ENCODE data around the gene TTC17.

Gene TTC17

DNA sequence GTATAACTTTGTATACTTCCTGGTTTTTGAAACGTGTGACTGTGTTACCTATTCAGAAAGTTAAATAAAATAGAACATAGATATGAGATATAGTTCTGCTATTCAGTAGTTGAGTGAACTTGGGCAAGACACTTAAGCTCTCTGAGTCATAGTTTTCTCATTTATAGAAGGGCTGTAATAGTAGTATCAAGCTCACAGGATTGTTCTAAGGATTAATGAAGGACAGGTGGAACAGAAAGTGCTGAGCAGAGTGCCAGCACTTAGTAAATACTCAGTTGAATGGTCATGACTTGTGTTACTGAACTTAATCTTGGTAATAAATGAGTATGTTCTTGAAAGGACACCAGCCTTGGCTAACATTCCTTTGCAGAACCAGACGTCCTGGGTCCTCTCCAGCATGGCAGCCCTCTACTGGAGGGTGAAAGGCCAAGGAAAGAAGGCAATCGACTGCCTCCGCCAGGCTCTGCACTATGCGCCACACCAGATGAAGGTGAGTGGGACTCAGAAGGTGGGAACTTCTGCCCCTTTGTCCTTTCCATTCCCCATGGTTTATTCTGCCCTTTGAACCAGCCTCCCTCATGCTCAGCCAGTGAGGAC is 131.2 kb downstream of the TTC17 start:
- DNase-seq (ENCODE audit: low read depth), result no peak
- TF ChIP-seq, protein P1, sequence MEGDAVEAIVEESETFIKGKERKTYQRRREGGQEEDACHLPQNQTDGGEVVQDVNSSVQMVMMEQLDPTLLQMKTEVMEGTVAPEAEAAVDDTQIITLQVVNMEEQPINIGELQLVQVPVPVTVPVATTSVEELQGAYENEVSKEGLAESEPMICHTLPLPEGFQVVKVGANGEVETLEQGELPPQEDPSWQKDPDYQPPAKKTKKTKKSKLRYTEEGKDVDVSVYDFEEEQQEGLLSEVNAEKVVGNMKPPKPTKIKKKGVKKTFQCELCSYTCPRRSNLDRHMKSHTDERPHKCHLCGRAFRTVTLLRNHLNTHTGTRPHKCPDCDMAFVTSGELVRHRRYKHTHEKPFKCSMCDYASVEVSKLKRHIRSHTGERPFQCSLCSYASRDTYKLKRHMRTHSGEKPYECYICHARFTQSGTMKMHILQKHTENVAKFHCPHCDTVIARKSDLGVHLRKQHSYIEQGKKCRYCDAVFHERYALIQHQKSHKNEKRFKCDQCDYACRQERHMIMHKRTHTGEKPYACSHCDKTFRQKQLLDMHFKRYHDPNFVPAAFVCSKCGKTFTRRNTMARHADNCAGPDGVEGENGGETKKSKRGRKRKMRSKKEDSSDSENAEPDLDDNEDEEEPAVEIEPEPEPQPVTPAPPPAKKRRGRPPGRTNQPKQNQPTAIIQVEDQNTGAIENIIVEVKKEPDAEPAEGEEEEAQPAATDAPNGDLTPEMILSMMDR (IDR thresholded peaks at IDR 0.05; ENCODE audit: insufficient read depth, low read depth, low read length, missing control alignments), result no peak

DNA sequence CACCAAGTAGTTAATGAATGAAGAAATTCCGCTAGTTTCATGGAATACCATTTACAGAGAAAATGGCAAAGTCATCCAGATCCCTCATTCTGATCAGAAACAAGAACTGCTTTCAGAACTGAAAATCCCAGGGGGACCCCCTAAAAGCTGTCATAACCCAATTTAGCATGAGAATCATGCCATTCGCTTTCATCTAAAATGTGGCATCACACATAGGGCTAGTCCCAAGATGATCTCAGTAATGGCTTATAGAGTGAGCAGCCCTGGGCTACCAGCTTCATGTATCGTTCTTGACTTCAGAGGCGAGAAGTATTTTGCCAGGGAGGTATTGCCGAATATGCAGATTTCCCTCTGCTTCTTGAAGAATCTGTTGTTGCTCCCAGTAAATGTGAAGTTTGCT is 134.0 kb downstream of the TTC17 start:
- TF ChIP-seq, protein P1 (IDR thresholded peaks at IDR 0.05; ENCODE audit: insufficient read depth, low read depth, low read length, missing control alignments), result no peak
- DNase-seq (ENCODE audit: low read depth), result no peak
- H3K4me3 ChIP-seq (ENCODE audit: low read depth, low read length), result no peak overlapping the region

More for the DNA sequence above, 131.2 kb downstream of the TTC17 start:
- no peak overlapping the region for H3K4me3 ChIP-seq (ENCODE audit: low read depth, low read length)

DNA sequence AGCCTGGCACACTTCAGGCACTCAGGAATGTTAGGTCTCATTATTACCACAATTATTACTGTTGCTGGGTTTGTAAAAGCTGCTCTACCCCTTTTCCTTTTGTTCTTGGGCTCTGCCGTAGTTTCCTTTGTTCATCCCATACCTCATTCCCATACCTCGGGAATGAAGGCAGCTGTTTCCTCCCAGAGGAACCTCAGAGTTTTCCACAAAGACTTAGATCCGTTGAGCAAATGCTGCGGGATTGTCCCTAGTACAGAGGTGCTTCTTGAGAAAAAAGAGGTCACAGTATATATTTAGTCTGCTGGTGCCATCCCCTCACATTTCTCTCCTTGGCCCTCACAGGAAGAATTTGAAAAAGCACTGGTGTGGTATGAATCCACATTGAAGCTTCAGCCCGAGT is 134.7 kb downstream of the TTC17 start:
- DNase-seq (ENCODE audit: low read depth), result no peak
- TF ChIP-seq, protein P1 (IDR thresholded peaks at IDR 0.05; ENCODE audit: insufficient read depth, low read depth, low read length, missing control alignments), result no peak
- H3K4me3 ChIP-seq (ENCODE audit: low read depth, low read length), result no peak overlapping the region

DNA sequence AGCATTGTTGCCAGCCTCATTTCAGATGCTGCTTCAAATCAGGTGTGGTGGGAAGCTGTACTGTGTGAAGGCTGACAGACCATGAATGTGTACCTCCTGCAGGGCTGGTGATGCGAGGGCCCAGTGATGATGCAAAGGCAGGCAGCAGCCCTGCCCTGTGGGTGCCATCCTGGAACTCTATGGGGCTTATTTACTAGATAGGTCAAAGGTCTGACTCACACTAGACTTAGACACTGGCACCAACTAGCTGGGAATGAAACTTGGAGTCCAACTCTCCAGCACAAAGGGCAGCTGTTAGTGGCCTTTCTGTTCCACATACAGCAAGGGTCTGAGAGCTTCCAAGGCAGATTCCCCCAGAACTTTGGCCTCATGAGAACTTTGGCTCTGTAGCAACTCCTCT is 138.4 kb downstream of the TTC17 start:
- DNase-seq (ENCODE audit: low read depth), result no peak
- no peak overlapping the region for H3K4me3 ChIP-seq (ENCODE audit: low read depth, low read length)
- TF ChIP-seq, protein P1 (IDR thresholded peaks at IDR 0.05; ENCODE audit: insufficient read depth, low read depth, low read length, missing control alignments), result no peak

DNA sequence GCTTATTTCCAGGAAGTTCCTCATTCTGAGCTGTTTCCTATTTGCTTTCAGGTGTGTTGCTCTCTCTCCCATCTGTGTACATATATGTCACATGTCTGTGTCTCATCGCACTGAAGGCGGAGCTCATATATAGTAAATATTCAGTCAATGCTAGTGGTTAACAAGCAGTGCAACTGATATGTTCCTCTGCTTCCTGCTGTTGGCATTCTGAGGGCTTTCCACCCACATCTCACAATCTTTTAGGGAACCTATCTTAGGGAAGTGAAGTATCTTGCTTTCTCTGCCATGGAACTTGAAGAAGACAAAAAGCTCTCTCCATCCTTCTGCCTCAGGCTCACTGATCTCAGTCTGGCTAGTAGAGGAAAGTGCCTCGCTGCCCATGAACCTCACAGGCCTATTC is 139.8 kb downstream of the TTC17 start:
- no peak for DNase-seq (ENCODE audit: low read depth)
- TF ChIP-seq, protein P1 (IDR thresholded peaks at IDR 0.05; ENCODE audit: insufficient read depth, low read depth, low read length, missing control alignments), result no peak
- no peak overlapping the region for H3K4me3 ChIP-seq (ENCODE audit: low read depth, low read length)

DNA sequence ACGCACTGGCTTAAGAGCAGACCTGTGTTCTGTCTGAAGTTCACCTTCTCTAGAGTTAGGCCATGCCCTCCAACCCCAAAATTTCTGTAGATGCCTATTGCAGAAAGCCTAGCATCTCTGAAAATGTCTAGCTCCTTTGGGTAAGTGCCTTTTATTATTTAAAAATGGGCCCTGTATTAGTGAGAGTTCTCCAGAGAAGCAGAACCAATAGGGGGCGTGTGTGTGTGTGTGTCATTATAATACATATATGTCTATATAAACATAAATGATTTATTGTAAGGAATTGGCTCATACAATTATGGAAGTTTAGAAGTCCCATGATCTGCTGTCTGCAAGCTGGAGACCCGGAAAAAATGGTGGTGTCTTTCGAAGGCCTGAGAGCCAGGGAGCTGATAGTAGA is 144.7 kb downstream of the TTC17 start:
- no peak overlapping the region for H3K4me3 ChIP-seq (ENCODE audit: low read depth, low read length)
- DNase-seq (ENCODE audit: low read depth), result no peak
- TF ChIP-seq, protein P1 (IDR thresholded peaks at IDR 0.05; ENCODE audit: insufficient read depth, low read depth, low read length, missing control alignments), result no peak

DNA sequence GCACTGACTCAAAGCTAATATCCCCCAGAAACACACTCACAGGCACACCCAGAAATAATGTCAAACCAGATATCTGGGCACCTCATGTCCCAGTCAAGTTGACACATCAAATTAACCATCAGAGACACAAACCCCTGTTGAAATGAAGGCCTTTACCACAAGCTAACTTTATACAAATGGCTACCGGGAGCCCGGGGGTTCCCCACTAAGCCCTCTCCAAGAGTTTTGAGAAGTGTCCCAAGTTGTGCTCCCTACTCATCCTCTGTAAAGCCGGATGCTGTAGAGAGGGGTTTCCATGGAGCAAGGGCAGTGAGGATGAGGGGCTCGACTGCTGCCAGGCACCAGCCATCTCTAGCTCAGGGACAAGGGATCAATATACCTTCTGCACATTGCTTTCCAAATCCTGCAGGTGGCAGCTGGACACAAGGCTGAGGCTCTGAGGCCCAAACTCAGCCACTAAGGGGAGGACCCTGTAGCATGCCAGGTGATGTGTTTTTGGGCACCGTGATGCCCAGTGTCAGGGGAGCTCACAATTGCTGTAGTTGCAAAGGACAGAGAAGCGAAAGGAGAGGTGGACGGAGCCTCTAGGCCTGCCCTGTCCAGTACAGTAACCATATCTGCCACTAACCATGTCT is 145.7 kb downstream of the TTC17 start:
- peak; percentile 29 for DNase-seq (ENCODE audit: low read depth)
- TF ChIP-seq, protein P1 (IDR thresholded peaks at IDR 0.05; ENCODE audit: insufficient read depth, low read depth, low read length, missing control alignments), result peak; percentile 33
- no peak overlapping the region for H3K4me3 ChIP-seq (ENCODE audit: low read depth, low read length)
